ENCODE data around the gene ZBTB7C.

The ZBTB7C gene

GRCh38 chr18:48342125-48342524, 67.1 kb downstream of the ZBTB7C start:
- in situ Hi-C loops (cut with HindIII; ENCODE audit: low sequenced_read_pairs), result no loop called here
- H3K4me3 ChIP-seq (ENCODE audit: low read depth, low read length), result no peak overlapping the region
- DNase-seq (ENCODE audit: low read depth), result no peak
- no peak for TF ChIP-seq CTCF (IDR thresholded peaks at IDR 0.05; ENCODE audit: low read depth, low read length, missing control alignments)

GRCh38 chr18:48340560-48340959, 68.6 kb downstream of the ZBTB7C start:
- no peak overlapping the region for H3K4me3 ChIP-seq (ENCODE audit: low read depth, low read length)
- no peak for TF ChIP-seq CTCF (IDR thresholded peaks at IDR 0.05; ENCODE audit: low read depth, low read length, missing control alignments)
- no peak for DNase-seq (ENCODE audit: low read depth)
- in situ Hi-C loops (cut with HindIII; ENCODE audit: low sequenced_read_pairs), result no loop called here

GRCh38 chr18:48339692-48340091, 69.5 kb downstream of the ZBTB7C start:
- in situ Hi-C loops (cut with HindIII; ENCODE audit: low sequenced_read_pairs), result no loop called here
- no peak for DNase-seq (ENCODE audit: low read depth)
- no peak for TF ChIP-seq CTCF (IDR thresholded peaks at IDR 0.05; ENCODE audit: low read depth, low read length, missing control alignments)
- no peak overlapping the region for H3K4me3 ChIP-seq (ENCODE audit: low read depth, low read length)

GRCh38 chr18:48338915-48339314, 70.3 kb downstream of the ZBTB7C start:
- in situ Hi-C loops (cut with HindIII; ENCODE audit: low sequenced_read_pairs), result no loop called here
- DNase-seq (ENCODE audit: low read depth), result no peak
- no peak overlapping the region for H3K4me3 ChIP-seq (ENCODE audit: low read depth, low read length)
- TF ChIP-seq CTCF (IDR thresholded peaks at IDR 0.05; ENCODE audit: low read depth, low read length, missing control alignments), result no peak

- TF ChIP-seq CTCF (IDR thresholded peaks at IDR 0.05; ENCODE audit: low read depth, low read length, missing control alignments), result no peak
- DNase-seq (ENCODE audit: low read depth), result no peak
- H3K4me3 ChIP-seq (ENCODE audit: low read depth, low read length), result no peak overlapping the region
- in situ Hi-C loops (cut with HindIII; ENCODE audit: low sequenced_read_pairs), result no loop called here
Observed at GRCh38 chr18:48337053-48337452, 72.1 kb downstream of the ZBTB7C start.

GRCh38 chr18:48336332-48336731, 72.9 kb downstream of the ZBTB7C start:
- in situ Hi-C loops (cut with HindIII; ENCODE audit: low sequenced_read_pairs), result no loop called here
- no peak overlapping the region for H3K4me3 ChIP-seq (ENCODE audit: low read depth, low read length)
- TF ChIP-seq CTCF (IDR thresholded peaks at IDR 0.05; ENCODE audit: low read depth, low read length, missing control alignments), result no peak
- DNase-seq (ENCODE audit: low read depth), result no peak

- no peak for TF ChIP-seq CTCF (IDR thresholded peaks at IDR 0.05; ENCODE audit: low read depth, low read length, missing control alignments)
- DNase-seq (ENCODE audit: low read depth), result no peak
- H3K4me3 ChIP-seq (ENCODE audit: low read depth, low read length), result no peak overlapping the region
- in situ Hi-C loops (cut with HindIII; ENCODE audit: low sequenced_read_pairs), result no loop called here
Observed at GRCh38 chr18:48335829-48336228, 73.4 kb downstream of the ZBTB7C start.
